ENCODE data around the gene HOXA11. TPM values are rescaled to one million over a fixed set of nuclear protein-coding genes. Genes with fewer than 3 reads are reported as not detected.

Gene HOXA11
- total RNA-seq, 4 donors from 2014 or later: not detected

GRCh38 chr7:27182861-27183681, 2.0 kb downstream of the HOXA11 start:
- no peaks in the 10 kb centered on the region for H3K36me3 ChIP-seq
- intact Hi-C loops (cut with DNase I): no loop called here

GRCh38 chr7:27182285-27182841, 2.7 kb downstream of the HOXA11 start:
- Histone ChIP-seq H3K9me3 (no peaks in the 10 kb centered on the region), H3K27me3 (peaks cover 92% of the 10 kb centered on the region), H3K4me3 (replicated peaks in 1 of 3) (no peak overlapping the region), H3K36me3 (no peaks in the 10 kb centered on the region), H3K4me1 (peaks cover 15 to 28% of the 10 kb centered on the region in 2 donors), H3K27ac (no peak overlapping the region)
- whole genome bisulfite sequencing, 2 donors: 19 to 26% methylated on average over 3 to 4 of the region's 4 CpGs
- TF ChIP-seq, protein P1, sequence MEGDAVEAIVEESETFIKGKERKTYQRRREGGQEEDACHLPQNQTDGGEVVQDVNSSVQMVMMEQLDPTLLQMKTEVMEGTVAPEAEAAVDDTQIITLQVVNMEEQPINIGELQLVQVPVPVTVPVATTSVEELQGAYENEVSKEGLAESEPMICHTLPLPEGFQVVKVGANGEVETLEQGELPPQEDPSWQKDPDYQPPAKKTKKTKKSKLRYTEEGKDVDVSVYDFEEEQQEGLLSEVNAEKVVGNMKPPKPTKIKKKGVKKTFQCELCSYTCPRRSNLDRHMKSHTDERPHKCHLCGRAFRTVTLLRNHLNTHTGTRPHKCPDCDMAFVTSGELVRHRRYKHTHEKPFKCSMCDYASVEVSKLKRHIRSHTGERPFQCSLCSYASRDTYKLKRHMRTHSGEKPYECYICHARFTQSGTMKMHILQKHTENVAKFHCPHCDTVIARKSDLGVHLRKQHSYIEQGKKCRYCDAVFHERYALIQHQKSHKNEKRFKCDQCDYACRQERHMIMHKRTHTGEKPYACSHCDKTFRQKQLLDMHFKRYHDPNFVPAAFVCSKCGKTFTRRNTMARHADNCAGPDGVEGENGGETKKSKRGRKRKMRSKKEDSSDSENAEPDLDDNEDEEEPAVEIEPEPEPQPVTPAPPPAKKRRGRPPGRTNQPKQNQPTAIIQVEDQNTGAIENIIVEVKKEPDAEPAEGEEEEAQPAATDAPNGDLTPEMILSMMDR (IDR thresholded peaks at IDR 0.05): no peak
- TF ChIP-seq POLR2A (IDR thresholded peaks at IDR 0.05): no peak
- no peak for DNase-seq
- intact Hi-C loops (cut with DNase I): no loop called here

More at GRCh38 chr7:27182861-27183681, 2.0 kb downstream of the HOXA11 start:
- H3K4me3 ChIP-seq (replicated peaks in 1 of 3): no peak overlapping the region
- H3K4me1 ChIP-seq: peaks cover 15 to 33% of the 10 kb centered on the region in 2 donors
- H3K27me3 ChIP-seq: peaks cover 96% of the 10 kb centered on the region
- 12% methylated on average over 24 to 31 of the region's 39 CpGs for WGBS, 2 donors
- H3K27ac ChIP-seq: no peak overlapping the region
- TF ChIP-seq POLR2A (IDR thresholded peaks at IDR 0.05): no peak
- TF ChIP-seq, protein P1 (IDR thresholded peaks at IDR 0.05): no peak
- no peak for DNase-seq
- H3K9me3 ChIP-seq: no peaks in the 10 kb centered on the region

GRCh38 chr7:27181795-27182275, 3.2 kb downstream of the HOXA11 start:
- H3K27ac ChIP-seq: no peak overlapping the region
- WGBS, 2 donors: 27 to 44% methylated on average over 4 of the region's 4 CpGs

DNA sequence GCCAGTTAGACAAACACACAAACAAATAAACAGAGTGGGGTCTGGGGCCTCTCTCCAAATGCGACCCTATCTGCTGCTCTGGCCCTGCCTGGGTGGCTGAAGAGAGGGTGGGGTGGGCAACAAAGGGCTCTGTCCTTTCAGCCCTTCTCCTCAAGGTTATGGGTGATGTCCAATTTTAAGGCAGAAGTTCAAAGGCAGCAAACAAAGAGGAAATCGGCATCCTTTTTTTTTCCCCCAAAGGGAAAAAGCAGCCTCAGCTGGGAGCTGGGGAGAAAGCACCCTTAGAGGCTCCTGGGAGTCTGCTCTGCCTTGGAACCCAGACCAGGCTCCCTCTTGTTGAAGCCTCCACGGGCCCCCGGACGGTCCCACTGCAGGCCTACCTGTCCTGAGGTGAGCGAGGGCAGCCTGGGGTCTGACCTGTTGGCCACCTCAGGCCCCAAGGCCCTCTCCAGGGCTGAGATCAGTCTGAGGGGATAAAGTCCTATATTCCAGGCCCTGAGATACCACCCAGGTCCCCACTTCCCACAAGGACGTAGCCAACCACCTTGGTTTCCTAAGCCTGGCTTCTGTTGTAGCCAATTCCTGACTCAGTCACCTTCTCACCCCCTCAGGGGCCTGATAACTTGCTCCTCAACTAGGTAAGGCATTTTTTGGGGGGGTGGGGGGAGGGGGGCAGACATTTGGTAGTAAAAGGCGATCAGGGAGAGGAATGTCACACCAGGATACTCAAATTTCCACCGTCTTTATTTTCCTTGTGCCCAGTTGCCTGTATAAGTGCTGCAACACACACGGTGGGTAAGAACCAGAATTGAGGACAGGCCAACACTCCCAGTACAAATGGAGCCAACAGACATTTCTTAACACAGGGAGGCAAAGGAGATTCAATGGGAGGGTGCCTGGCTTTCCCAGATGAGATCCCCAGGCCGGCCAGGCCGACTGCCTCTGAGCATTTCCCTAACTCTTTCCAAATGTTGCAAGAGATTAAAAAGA, 4.3 kb downstream of the HOXA11 start:
- Histone ChIP-seq H3K27me3 (peaks cover 88% of the 10 kb centered on the region), H3K36me3 (no peaks in the 10 kb centered on the region), H3K4me1 (peaks cover 15 to 28% of the 10 kb centered on the region in 2 donors), H3K9me3 (no peaks in the 10 kb centered on the region), H3K27ac (no peak overlapping the region), H3K4me3 (replicated peaks in 1 of 3) (no peak overlapping the region)
- intact Hi-C loops (cut with DNase I): no loop called here
- DNase-seq: no peak
- 33 to 48% methylated on average over 10 to 12 of the region's 12 CpGs for WGBS, 2 donors
- TF ChIP-seq, protein P1 (IDR thresholded peaks at IDR 0.05): no peak
- no peak for TF ChIP-seq POLR2A (IDR thresholded peaks at IDR 0.05)

More at GRCh38 chr7:27181795-27182275, 3.2 kb downstream of the HOXA11 start:
- Histone ChIP-seq H3K27me3 (peaks cover 88% of the 10 kb centered on the region), H3K4me1 (peaks cover 15 to 28% of the 10 kb centered on the region in 2 donors), H3K9me3 (no peaks in the 10 kb centered on the region), H3K36me3 (no peaks in the 10 kb centered on the region), H3K4me3 (replicated peaks in 1 of 3) (no peak overlapping the region)
- intact Hi-C loops (cut with DNase I): no loop called here
- no peak for DNase-seq
- TF ChIP-seq, protein P1 (IDR thresholded peaks at IDR 0.05): no peak
- TF ChIP-seq POLR2A (IDR thresholded peaks at IDR 0.05): no peak
